HG03066 (cell line): ENCODE data around the gene MAP4K2.

Source experiments
- ATAC-seq: cut with Tn5 transposase; IDR thresholded peaks from one replicate; pipeline ENCODE4 v1.9.1; 2021; ENCODE audit warnings: low read depth; ENCODE audit not compliant: unreplicated experiment

Gene MAP4K2

GRCh38 chr11:64743591-64744543 is 59.1 kb downstream of the MAP4K2 start, which contains the start of gene RASGRP2:
TSS of gene RASGRP2 (minus strand) at chr11:64744142. CDS start at chr11:64742866, 1,276 bp downstream.
- ATAC-seq, result no peak

GRCh38 chr11:64742889-64743590 is 60.0 kb downstream of the MAP4K2 start:
- ATAC-seq, result no peak

- no peak for ATAC-seq
These were observed 60.7 kb downstream of the MAP4K2 start for GRCh38 chr11:64742087-64742888.

- no peak for ATAC-seq
These were observed 61.5 kb downstream of the MAP4K2 start for GRCh38 chr11:64741375-64742086.

- ATAC-seq, result no peak
These were observed 63.1 kb downstream of the MAP4K2 start for GRCh38 chr11:64739871-64740270.

- ATAC-seq, result no peak
These were observed 66.4 kb downstream of the MAP4K2 start for GRCh38 chr11:64736654-64737053.

GRCh38 chr11:64735725-64736259 is 67.2 kb downstream of the MAP4K2 start:
- ATAC-seq, result no peak
